GM18526 (cell line): Measurements from ENCODE around the gene DLL1.

ENCODE experiments used
- POLR2A ChIP-seq: IDR thresholded peaks from 3 replicates; pipeline ENCODE4 v1.6.1; 2011; ENCODE audit not compliant: insufficient read length; ENCODE audit errors: extremely low read depth

The DLL1 gene

DNA sequence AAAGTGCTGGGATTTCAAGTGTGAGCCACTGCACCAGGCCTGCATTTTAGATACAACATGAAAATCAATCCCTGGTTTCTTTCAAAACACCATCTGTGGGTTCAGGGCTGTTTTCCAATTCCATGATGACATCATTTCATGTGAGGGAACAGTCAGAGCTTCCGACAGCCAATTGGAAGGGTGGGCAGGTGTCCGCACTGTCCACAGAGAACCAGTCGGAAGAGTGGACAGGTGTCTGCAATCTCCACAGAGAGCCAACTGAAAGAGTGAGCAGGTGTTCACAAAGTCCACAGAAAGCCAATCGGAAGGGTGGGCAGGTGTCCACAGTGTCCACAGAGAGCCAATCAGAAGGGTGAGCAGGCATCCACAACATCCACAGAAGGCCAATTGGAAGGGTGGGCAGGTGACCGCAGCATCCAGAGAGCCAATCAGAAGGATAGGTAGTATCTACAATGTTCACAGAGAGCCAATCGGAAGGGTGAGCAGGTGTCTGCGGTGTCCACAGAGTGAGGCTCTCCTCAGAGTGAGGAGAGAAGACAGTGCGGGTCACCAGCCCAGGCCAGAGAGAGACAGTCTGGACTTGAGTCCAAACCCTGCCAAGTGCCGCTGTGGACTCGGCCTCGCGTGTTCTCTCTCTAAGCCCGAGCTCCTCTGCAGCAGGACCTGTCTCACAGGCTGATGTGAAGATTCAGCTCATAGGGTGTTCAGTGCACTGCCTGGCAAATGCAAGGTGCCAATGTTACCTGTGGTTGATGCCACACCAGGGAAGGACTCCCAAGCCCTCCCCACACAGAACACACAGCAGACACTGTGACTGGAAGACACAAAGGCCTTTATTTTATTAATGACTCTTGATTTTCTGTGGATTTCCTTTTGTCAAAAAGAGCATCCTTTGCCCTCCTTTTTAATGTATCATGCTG, 57.3 kb downstream of the DLL1 start:
- no peak for TF ChIP-seq POLR2A
